GM21825 (cell line): Measurements from ENCODE around the gene UXS1.
"Not testable (repeated sequence)": the region's sequence is repeated elsewhere in the genome, so short reads cannot be mapped to it uniquely, and the experiment has no call there.

Experiments used
- ATAC-seq: cut with Tn5 transposase; IDR thresholded peaks from one replicate; pipeline ENCODE4 v1.9.1; 2021; ENCODE audit warnings: mild to moderate bottlenecking, moderate library complexity; ENCODE audit not compliant: unreplicated experiment

UXS1 gene

DNA sequence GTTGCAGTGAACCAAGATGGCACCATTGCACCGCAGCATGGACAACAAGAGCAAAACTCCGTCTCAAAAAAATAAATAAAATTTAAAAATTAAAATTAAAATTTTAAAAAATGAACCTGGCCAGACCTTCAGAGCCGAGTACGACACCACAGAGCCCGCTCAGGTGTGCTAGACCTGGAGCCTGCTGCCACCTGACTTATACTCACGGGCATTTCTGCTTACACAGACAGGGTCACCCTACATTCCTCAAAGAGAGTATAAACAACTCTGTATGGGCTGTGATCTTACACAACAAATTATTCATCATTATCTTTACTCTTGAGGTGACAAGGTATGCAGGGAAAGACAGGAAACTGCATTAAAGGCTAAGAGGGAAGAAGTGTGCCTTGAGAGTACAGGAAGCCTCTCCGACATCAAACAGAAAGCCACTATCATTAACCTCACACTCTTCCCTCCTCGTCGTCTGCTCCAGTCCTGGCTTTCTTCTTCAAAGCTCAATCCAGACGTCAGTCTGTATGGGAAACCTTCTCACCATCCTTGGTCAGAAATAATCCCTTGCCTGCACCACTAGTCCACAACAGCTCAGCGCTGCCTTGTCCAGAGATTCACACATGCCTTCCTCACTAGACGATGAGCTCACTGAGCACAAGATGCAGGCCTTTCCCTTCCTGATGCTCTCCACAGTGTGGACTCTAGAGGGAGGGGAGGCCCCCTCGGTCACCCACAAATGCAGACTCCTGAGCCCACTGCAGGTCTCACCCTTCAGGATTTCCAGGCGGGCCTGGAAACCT lies 56.2 kb downstream of the UXS1 start:
- no peak for ATAC-seq

- not testable (repeated sequence) for ATAC-seq
Measured at GRCh38 chr2:106131192-106131591, 62.9 kb downstream of the UXS1 start.

- ATAC-seq = no peak
Measured at GRCh38 chr2:106130251-106130998, 63.7 kb downstream of the UXS1 start.

DNA sequence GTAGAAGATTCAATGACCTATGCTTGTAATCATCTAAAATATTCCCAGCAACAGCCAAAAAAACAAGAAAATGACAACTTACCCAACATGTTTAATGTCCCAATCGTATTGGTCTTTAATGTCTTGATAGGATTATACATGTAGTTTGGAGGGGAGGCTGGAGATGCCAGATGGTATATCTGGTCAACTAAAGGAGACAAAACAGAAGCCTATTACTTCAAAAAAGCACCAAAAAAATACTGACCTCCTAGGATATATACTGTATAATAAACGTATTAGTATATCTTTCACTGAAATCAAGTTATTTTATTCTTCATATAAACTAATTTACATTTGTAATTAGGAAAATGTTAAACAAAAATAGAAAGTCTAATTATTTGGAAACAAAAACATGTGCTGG lies 64.5 kb downstream of the UXS1 start:
- ATAC-seq = no peak

GRCh38 chr2:106129150-106129549 lies 65.0 kb downstream of the UXS1 start:
- ATAC-seq = no peak

- ATAC-seq = no peak
Measured at GRCh38 chr2:106127776-106128268, 66.3 kb downstream of the UXS1 start.

DNA sequence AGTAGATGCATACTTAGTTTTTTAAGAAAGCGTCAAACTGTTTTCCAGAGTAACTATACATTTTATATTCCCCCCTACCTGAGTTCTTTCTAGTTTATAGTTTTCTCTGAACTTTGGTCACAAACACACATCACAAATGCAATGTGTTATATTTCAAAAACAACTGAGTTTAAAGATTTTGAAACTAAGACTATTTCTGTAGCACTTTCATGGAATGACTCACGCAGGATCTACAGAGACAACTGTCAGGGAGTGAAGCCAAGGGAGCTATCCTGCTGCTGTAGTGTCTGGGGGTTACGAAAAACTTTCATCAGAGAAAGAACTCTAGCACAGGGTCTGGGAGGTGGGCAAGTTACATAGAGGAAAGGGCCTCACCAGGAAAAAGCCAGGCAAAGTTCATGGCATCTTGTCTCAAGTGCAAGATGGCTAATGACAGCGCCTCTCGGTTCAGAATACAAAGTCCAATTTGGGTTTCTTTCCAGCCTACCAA lies 66.8 kb downstream of the UXS1 start:
- no peak for ATAC-seq

DNA sequence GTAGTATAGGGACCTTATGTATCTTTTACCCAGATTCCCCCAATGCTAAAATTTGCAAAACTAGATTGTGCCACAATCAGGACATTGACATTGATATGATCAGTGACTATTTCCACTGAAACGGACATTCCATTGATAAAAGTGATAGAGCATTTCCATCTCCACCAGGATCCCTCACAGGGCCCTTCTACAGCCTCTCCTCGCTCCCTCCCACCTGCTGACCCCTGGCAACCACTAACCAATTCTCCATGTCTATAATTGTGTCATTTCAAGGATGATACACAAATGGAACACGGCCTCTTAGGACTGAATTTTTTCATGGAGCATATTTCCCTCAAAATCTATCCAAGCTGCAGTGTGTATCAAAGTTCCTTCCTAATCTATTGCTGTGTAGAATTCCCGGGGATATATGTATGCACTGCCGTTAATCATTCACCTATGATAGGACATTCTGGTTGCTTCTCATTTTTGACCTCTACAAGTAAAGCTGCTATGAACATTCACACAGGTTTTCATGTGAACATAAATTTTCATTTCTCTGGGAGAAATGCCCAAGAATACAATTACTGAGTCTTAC lies 67.3 kb downstream of the UXS1 start:
- ATAC-seq = no peak

GRCh38 chr2:106126295-106126694 lies 67.8 kb downstream of the UXS1 start:
- no peak for ATAC-seq

GRCh38 chr2:106124905-106125549 lies 69.1 kb downstream of the UXS1 start:
- ATAC-seq = no peak

GRCh38 chr2:106124106-106124756 lies 69.9 kb downstream of the UXS1 start:
- ATAC-seq = no peak

GRCh38 chr2:106122157-106122556 lies 71.9 kb downstream of the UXS1 start:
- no peak for ATAC-seq

- ATAC-seq = no peak
Measured at GRCh38 chr2:106120432-106120831, 73.7 kb downstream of the UXS1 start.

- no peak for ATAC-seq
Measured at GRCh38 chr2:106119074-106119473, 75.0 kb downstream of the UXS1 start.

GRCh38 chr2:106117882-106118684 lies 76.0 kb downstream of the UXS1 start:
- no peak for ATAC-seq

- no peak for ATAC-seq
Measured at GRCh38 chr2:106117347-106117746, 76.8 kb downstream of the UXS1 start.

DNA sequence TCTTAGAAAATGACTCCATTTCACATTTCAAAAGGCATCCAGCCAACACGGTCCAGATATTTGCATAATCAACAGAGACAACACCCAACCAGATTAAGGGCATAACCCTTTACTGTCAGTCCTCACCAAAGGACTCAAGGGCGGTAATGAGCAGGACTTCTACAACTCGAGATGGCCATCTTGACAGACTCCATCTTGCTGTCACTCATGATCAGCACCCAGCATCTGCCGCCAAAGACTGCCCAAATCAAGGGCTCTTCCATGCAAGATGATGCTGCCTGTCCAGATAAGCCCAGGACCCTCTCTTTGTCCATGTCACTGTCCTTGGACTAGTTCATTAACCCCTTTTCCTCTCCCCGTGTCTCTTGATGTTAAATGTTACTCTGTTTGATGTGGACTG lies 77.9 kb downstream of the UXS1 start:
- no peak for ATAC-seq

- ATAC-seq = no peak
Measured at GRCh38 chr2:106115665-106116064, 78.4 kb downstream of the UXS1 start.

GRCh38 chr2:106115250-106115649 lies 78.9 kb downstream of the UXS1 start:
- ATAC-seq = peak; percentile 51

GRCh38 chr2:106114166-106114565 lies 79.9 kb downstream of the UXS1 start:
- ATAC-seq = no peak
